Mesangial cell (primary cell): ENCODE measurements around the gene ZNF729. TPM values are rescaled to one million over a fixed set of nuclear protein-coding genes. Genes with fewer than 3 reads are reported as not detected.

Experiments used
- total RNA-seq: library from RNA; depleted of rRNA; stranded (reverse); fragments of >200 nt; gene quantifications from 2 replicates; pipeline ENCODE4 v1.2.3, GENCODE V29; 2015

The ZNF729 gene
- not detected in 2 replicates for total RNA-seq

DNA sequence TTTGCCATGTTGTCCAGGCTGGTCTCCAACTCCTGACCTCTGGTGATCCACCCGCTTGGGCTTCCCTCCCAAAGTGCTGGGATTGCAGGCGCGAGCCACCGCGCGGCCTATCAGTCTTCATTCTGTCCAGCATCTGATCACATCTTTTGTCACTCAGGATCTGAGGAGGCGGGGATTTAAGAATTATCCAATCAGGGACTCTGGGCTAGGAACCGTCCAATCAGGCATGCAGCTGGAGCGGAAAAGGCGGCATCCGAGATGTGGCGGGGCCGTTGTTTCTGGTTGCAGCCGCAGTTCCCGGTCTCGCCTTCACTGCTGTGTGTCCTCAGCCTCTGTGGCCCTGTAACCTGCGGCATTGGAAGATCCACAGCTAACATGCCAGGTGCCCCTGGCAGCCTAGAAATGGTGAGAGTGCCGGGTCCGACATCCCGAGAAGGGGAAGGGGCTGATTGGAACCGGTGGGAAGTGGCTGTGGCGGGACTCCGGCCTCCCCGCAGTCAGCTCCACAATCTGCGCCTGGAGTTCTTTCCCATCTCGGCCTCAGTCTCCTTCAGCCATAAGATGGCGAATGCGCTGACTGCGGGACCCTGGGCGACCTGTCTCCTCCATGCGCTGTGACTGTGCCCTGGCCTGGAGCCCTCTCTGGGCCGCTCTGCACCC, at the start of gene ZNF729:
ZNF729 (plus strand) TSS at position 291 of the 660 bp plus-strand sequence; CDS start at position 376, 85 bp downstream.

Other genes starting within 250 kb of the ZNF729 start
- under 0.01 and 0.81 TPM in 2 replicates for gene ZNF257, start 234.0 kb upstream of the ZNF729 start, total RNA-seq
- under 0.01 TPM in 1 of 2 replicates, not detected in the other for gene ZNF676, start 89.5 kb upstream of the ZNF729 start, total RNA-seq
- 1.0 and 1.3 TPM in 2 replicates for gene ZNF98, start 135.9 kb downstream of the ZNF729 start, total RNA-seq